A549 (cell line): ENCODE measurements around the gene SORL1. TPM values are rescaled to one million over a fixed set of nuclear protein-coding genes. Genes with fewer than 3 reads are reported as not detected.

Experiments used
- ATAC-seq, 2 experiments: fragments of 200-7000 bp in 1 of 2; fragments of >200 bp in 1 of 2; cut with Nextera tagmentation in 1 of 2; cut with Tn5 transposase in 1 of 2; 3 replicates each; pipeline versions ENCODE4 v1.8.0 to v1.9.1; 2018 to 2020; ENCODE audit warnings: mild to moderate bottlenecking in 1 of 2, moderate library complexity in 1 of 2
- CTCF ChIA-PET: fragments of 300-600 bp; sonication (Branson Sonifier 250); formaldehyde crosslinking; extraction: SDS; loops from one replicate; lab custom pipeline; 2021; ENCODE audit warnings: antibody characterized with exemption, inconsistent platforms; lab: Yijun Ruan, JAX
- POLR2A ChIA-PET: fragments of 350-600 bp; formaldehyde crosslinking; extraction: SDS; loops from one replicate; lab custom pipeline; 2021; ENCODE audit warnings: antibody characterized with exemption, inconsistent platforms; lab: Yijun Ruan, JAX
- DNase-seq, 2 experiments: peaks; one replicate each; pipeline versions ENCODE4 v3.0.0 to v3.0.0-alpha.2; 2011 to 2016; ENCODE audit warnings: low read depth in 1 of 2, low spot score in 1 of 2
- FAIRE-seq: peaks from 2 replicates; lab custom pipeline; 2011; peaks lifted over from hg19 to GRCh38; lab: Jason Lieb, UNC
- H3K27ac ChIP-seq, 2 experiments: fragments of >200 bp; sonication (Bioruptor Twin); formaldehyde crosslinking; 3 replicates each; pipeline ENCODE4 v1.5.1; 2016 to 2017
- H3K4me1 ChIP-seq: fragments of >200 bp; sonication (Bioruptor Twin); formaldehyde crosslinking; 3 replicates; pipeline ENCODE4 v1.6.1; 2016
- H3K4me2 ChIP-seq: fragments of >200 bp; sonication (Bioruptor Twin); formaldehyde crosslinking; 3 replicates; pipeline ENCODE4 v1.6.1; 2016
- H3K4me3 ChIP-seq: fragments of >200 bp; sonication (Bioruptor Twin); formaldehyde crosslinking; 3 replicates; pipeline ENCODE4 v1.5.1; 2016
- H3K9me3 ChIP-seq: fragments of >200 bp; sonication (Bioruptor Twin); formaldehyde crosslinking; 3 replicates; pipeline ENCODE4 v1.6.1; 2016
- ATOH8 ChIP-seq: fragments of 250-450 bp; sonication (Bioruptor Pico); IDR thresholded peaks from 2 replicates; pipeline ENCODE4 v1.5.0; 2020; ENCODE audit warnings: low read depth, mild to moderate bottlenecking, moderate library complexity
- BHLHE40 ChIP-seq: IDR thresholded peaks from 2 replicates; pipeline ENCODE4 v1.6.1; 2012; ENCODE audit warnings: low read depth, low read length, inconsistent platforms
- CBX2 ChIP-seq: fragments of 200-600 bp; sonication (generic); IDR thresholded peaks from 2 replicates; pipeline ENCODE4 v1.6.1; 2016; ENCODE audit warnings: low read depth, mild to moderate bottlenecking, borderline replicate concordance
- CBX8 ChIP-seq: fragments of 200-600 bp; sonication (generic); IDR thresholded peaks from 2 replicates; pipeline ENCODE4 v1.6.1; 2016
- CEBPB ChIP-seq, 2 experiments: fragments of >200 bp in 1 of 2; sonication (Bioruptor Twin) in 1 of 2; formaldehyde crosslinking in 1 of 2; IDR thresholded peaks; 2 replicates each; pipeline ENCODE4 v1.6.1; 2012 to 2016
- CHD2 ChIP-seq: fragments of 150-350 bp; IDR thresholded peaks from 2 replicates; pipeline ENCODE4 v1.6.1; 2014; ENCODE audit warnings: low read length; ENCODE audit not compliant: partially characterized antibody
- CHD4 ChIP-seq: fragments of 200-600 bp; sonication (generic); IDR thresholded peaks from 2 replicates; pipeline ENCODE4 v1.6.1; 2016; ENCODE audit warnings: antibody characterized with exemption, mild to moderate bottlenecking, borderline replicate concordance
- CTCF ChIP-seq: fragments of >200 bp; sonication (Bioruptor Twin); formaldehyde crosslinking; IDR thresholded peaks from 3 replicates; pipeline ENCODE4 v1.5.1; 2016
- EHMT2 ChIP-seq: fragments of 200-600 bp; sonication (generic); IDR thresholded peaks from 2 replicates; pipeline ENCODE4 v1.6.1; 2016; ENCODE audit warnings: antibody characterized with exemption, low read depth, mild to moderate bottlenecking, moderate library complexity
- FOSB ChIP-seq: fragments of 250-450 bp; sonication (Bioruptor Pico); IDR thresholded peaks from 2 replicates; pipeline ENCODE4 v1.5.0; 2020; ENCODE audit warnings: mild to moderate bottlenecking, moderate library complexity
- FOSL2 ChIP-seq, 2 experiments: fragments of 450-650 bp in 1 of 2; fragments of >200 bp in 1 of 2; sonication (Bioruptor Twin) in 1 of 2; formaldehyde crosslinking; IDR thresholded peaks; 2 replicates each; pipeline versions ENCODE4 v1.5.0 to v1.6.1; 2016 to 2020; ENCODE audit warnings: mild to moderate bottlenecking in 1 of 2, moderate library complexity in 1 of 2
- HDAC2 ChIP-seq: fragments of 200-600 bp; sonication (generic); IDR thresholded peaks from 2 replicates; pipeline ENCODE4 v1.6.1; 2016
- HEYL ChIP-seq: fragments of 250-450 bp; sonication (Bioruptor Pico); IDR thresholded peaks from 2 replicates; pipeline ENCODE4 v1.8.0; 2021; ENCODE audit warnings: mild to moderate bottlenecking, moderate library complexity
- HMGXB4 ChIP-seq: fragments of 250-450 bp; sonication (Bioruptor Pico); IDR thresholded peaks from 2 replicates; pipeline ENCODE4 v1.5.0; 2021; ENCODE audit warnings: mild to moderate bottlenecking, moderate library complexity, borderline replicate concordance
- HOXB5 ChIP-seq: fragments of 250-450 bp; sonication (Bioruptor Pico); IDR thresholded peaks from 2 replicates; pipeline ENCODE4 v1.5.0; 2020; ENCODE audit warnings: mild to moderate bottlenecking, moderate library complexity
- MAX ChIP-seq: IDR thresholded peaks from 2 replicates; pipeline ENCODE4 v1.6.1; 2012
- POLR2A ChIP-seq: IDR thresholded peaks from 2 replicates; pipeline ENCODE4 v1.6.1; 2012; ENCODE audit warnings: mild to moderate bottlenecking, low read length
- POLR2AphosphoS2 ChIP-seq: conservative IDR thresholded peaks from 2 replicates; pipeline ENCODE4 v1.6.1; 2012; ENCODE audit warnings: low read length, improper control_type of control experiment, inconsistent platforms
- RCOR1 ChIP-seq: fragments of 150-350 bp; IDR thresholded peaks from 2 replicates; pipeline ENCODE4 v1.6.1; 2014; ENCODE audit warnings: antibody characterized with exemption, low read length, low read depth
- RFX5 ChIP-seq: fragments of 450-650 bp; IDR thresholded peaks from 2 replicates; pipeline ENCODE4 v1.7.1; 2014; ENCODE audit warnings: antibody characterized with exemption, mild to moderate bottlenecking, moderate library complexity
- RNF2 ChIP-seq: fragments of 200-600 bp; sonication (generic); IDR thresholded peaks from 2 replicates; pipeline ENCODE4 v1.6.1; 2016; ENCODE audit warnings: low read depth, mild to moderate bottlenecking, antibody characterized with exemption, moderate library complexity, borderline replicate concordance
- TFCP2L1 ChIP-seq: fragments of 250-450 bp; sonication (Bioruptor Pico); IDR thresholded peaks from 2 replicates; pipeline ENCODE4 v1.5.0; 2021; ENCODE audit warnings: mild to moderate bottlenecking
- TP53 ChIP-seq: fragments of 250-450 bp; sonication (Bioruptor Pico); IDR thresholded peaks from 2 replicates; pipeline ENCODE4 v1.5.0; 2021; ENCODE audit warnings: mild to moderate bottlenecking, moderate library complexity
- ZC3H11A ChIP-seq: fragments of 450-650 bp; IDR thresholded peaks from 2 replicates; pipeline ENCODE4 v1.6.1; 2014; ENCODE audit warnings: antibody characterized with exemption, mild to moderate bottlenecking
- ZNF302 ChIP-seq: fragments of 250-450 bp; sonication (Bioruptor Pico); IDR thresholded peaks from 2 replicates; pipeline ENCODE4 v1.9.0; 2021; ENCODE audit warnings: inconsistent platforms, mild to moderate bottlenecking, moderate library complexity
- ZSCAN20 ChIP-seq: fragments of 250-450 bp; sonication (Bioruptor Pico); IDR thresholded peaks from 2 replicates; pipeline ENCODE4 v1.8.0; 2022; ENCODE audit warnings: mild to moderate bottlenecking, moderate library complexity
- WGBS: methylation state at CpG from one replicate; pipeline ENCODE4 v1.1.6; 2017; ENCODE audit errors: missing lambda C conversion rate; 5-methylcytosine and 5-hydroxymethylcytosine counted together
- polyA plus RNA-seq, 4 experiments: library from polyadenylated mRNA; depleted of rRNA in 3 of 4; stranded (reverse); fragments of >200 nt; fragmentation: RNase III in 1 of 4; extraction: RNeasy Plus Mini Kit Qiagen cat#74134 plus additional on column Dnase treatment in 1 of 4; gene quantifications; 2 replicates in 3 of 4; 3 replicates in 1 of 4; pipeline ENCODE4 v1.2.3, GENCODE V29; 2011 to 2017
- TF ChIP-seq, protein P1 (sequence below): fragments of 150-350 bp; IDR thresholded peaks from 2 replicates; pipeline ENCODE4 v1.6.1; 2014; ENCODE audit warnings: low read depth, mild to moderate bottlenecking, low read length
- TF ChIP-seq, protein P2 (sequence below): IDR thresholded peaks from 2 replicates; pipeline ENCODE4 v1.6.1; 2012

Gene SORL1
- polyA plus RNA-seq, 2 of the 4 experiments (the other 2 are of a cell fraction), result 0.45 to 3.8 TPM

GRCh38 chr11:121453589-121454299 is 1.6 kb downstream of the SORL1 start:
- CTCF ChIA-PET, result no interaction called here
- ATAC-seq, result no peak
- no peak overlapping the region for H3K27ac ChIP-seq

GRCh38 chr11:121455115-121455514 is 3.0 kb downstream of the SORL1 start:
- CTCF ChIA-PET, result no interaction called here
- Histone ChIP-seq H3K9me3 (no peaks in the 10 kb centered on the region), H3K4me3 (no peak overlapping the region), H3K4me2 (no peak overlapping the region)
- POLR2A ChIA-PET, result no interaction called here
- WGBS, result 100% methylated on average over 3 of the region's 3 CpGs
- ATAC-seq (no peak), DNase-seq (no peak)
- TF ChIP-seq ZC3H11A (no peak), FOSL2 (IDR thresholded peaks at IDR 0.05) (no peak), FOSL2 (CRISPR knock-in tag; IDR thresholded peaks at IDR 0.05) (no peak), RCOR1 (no peak), FOSB (CRISPR knock-in tag) (no peak), BHLHE40 (no peak), RFX5 (no peak), CBX8 (no peak), ZNF302 (CRISPR knock-in tag) (no peak), ZSCAN20 (no peak), CTCF (no peak), RNF2 (no peak), ATOH8 (no peak), HEYL (CRISPR knock-in tag) (no peak), EHMT2 (no peak), HDAC2 (no peak), CHD4 (no peak), CBX2 (no peak)
- TF ChIP-seq, protein P1, sequence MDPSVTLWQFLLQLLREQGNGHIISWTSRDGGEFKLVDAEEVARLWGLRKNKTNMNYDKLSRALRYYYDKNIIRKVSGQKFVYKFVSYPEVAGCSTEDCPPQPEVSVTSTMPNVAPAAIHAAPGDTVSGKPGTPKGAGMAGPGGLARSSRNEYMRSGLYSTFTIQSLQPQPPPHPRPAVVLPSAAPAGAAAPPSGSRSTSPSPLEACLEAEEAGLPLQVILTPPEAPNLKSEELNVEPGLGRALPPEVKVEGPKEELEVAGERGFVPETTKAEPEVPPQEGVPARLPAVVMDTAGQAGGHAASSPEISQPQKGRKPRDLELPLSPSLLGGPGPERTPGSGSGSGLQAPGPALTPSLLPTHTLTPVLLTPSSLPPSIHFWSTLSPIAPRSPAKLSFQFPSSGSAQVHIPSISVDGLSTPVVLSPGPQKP, result no peak
- TF ChIP-seq, all 56 proteins: peak for 0
- FAIRE-seq, result no peak
- H3K4me1 ChIP-seq, result no peaks in the 10 kb centered on the region
- H3K27ac ChIP-seq, result no peak overlapping the region

More at GRCh38 chr11:121453589-121454299, 1.6 kb downstream of the SORL1 start:
- Histone ChIP-seq H3K9me3 (no peaks in the 10 kb centered on the region), H3K4me2 (no peak overlapping the region), H3K4me1 (no peaks in the 10 kb centered on the region), H3K4me3 (no peak overlapping the region)
- DNase-seq, result no peak
- TF ChIP-seq MAX (no peak), HOXB5 (no peak)
- POLR2A ChIA-PET, result no interaction called here
- 69% methylated on average over 4 of the region's 6 CpGs for WGBS
- FAIRE-seq, result no peak

- no peak overlapping the region for H3K27ac ChIP-seq
- H3K4me1 ChIP-seq, result no peaks in the 10 kb centered on the region
- ChIA-PET POLR2A (no interaction called here), CTCF (interaction anchor here (0.7 to 1.1 kb wide), 3 partner anchors 14 to 136 kb away, joined by 3 read pairs; no protein-coding TSS in a partner anchor)
- 88% methylated on average over 2 of the region's 2 CpGs for WGBS
- FAIRE-seq (no peak), ATAC-seq (no peak), DNase-seq (no peak)
- no peak overlapping the region for H3K4me3 ChIP-seq
- H3K4me2 ChIP-seq, result no peak overlapping the region
- H3K9me3 ChIP-seq, result no peaks in the 10 kb centered on the region
- TF ChIP-seq, protein P2, sequence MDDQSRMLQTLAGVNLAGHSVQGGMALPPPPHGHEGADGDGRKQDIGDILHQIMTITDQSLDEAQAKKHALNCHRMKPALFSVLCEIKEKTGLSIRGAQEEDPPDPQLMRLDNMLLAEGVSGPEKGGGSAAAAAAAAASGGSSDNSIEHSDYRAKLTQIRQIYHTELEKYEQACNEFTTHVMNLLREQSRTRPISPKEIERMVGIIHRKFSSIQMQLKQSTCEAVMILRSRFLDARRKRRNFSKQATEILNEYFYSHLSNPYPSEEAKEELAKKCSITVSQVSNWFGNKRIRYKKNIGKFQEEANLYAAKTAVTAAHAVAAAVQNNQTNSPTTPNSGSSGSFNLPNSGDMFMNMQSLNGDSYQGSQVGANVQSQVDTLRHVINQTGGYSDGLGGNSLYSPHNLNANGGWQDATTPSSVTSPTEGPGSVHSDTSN, result no peak
- TF ChIP-seq POLR2A (no peak), ZC3H11A (no peak), CHD2 (no peak), RFX5 (no peak), HMGXB4 (CRISPR knock-in tag) (no peak), CEBPB (IDR thresholded peaks at IDR 0.05) (no peak), TP53 (CRISPR knock-in tag) (no peak), POLR2AphosphoS2 (no peak), TFCP2L1 (no peak)
Observed at GRCh38 chr11:121456151-121456550, 4.0 kb downstream of the SORL1 start.
